Activated T-helper 1 cell treated with anti-CD3 and anti-CD28 coated beads, Interleukin-2, amount 50 U/mL, for 16 hours (primary cell): ENCODE results near the gene CPA3.

Source experiments
- DNase-seq, 2 donors: peaks; one replicate each; pipeline ENCODE4 v3.0.0-alpha.2; 2020; ENCODE audit warnings: low read depth in 1 of 2, low spot score in 1 of 2

Gene CPA3

GRCh38 chr3:148865049-148865448 lies at the start of gene CPA3:
Gene CPA3, plus strand, starts transcription at chr3:148865296. Its CDS starts 12 bp downstream, at chr3:148865308.
- no peak for DNase-seq

GRCh38 chr3:148815316-148816110 lies 49.6 kb upstream of the CPA3 start:
- DNase-seq = no peak

- DNase-seq = no peak
These were observed 48.7 kb upstream of the CPA3 start for GRCh38 chr3:148816427-148816826.

GRCh38 chr3:148816981-148817525 lies 48.0 kb upstream of the CPA3 start:
- DNase-seq = no peak

GRCh38 chr3:148820361-148821245 lies 44.5 kb upstream of the CPA3 start:
- no peak for DNase-seq

- DNase-seq = no peak
These were observed 42.1 kb upstream of the CPA3 start for GRCh38 chr3:148823026-148823425.

GRCh38 chr3:148825476-148825875 lies 39.6 kb upstream of the CPA3 start:
- no peak for DNase-seq

- no peak for DNase-seq
These were observed 37.5 kb upstream of the CPA3 start, which contains the start of gene CPB1 for GRCh38 chr3:148827585-148827984. Gene CPB1, plus strand, starts transcription at chr3:148827811. Its CDS starts 13 bp downstream, at chr3:148827824.

- no peak for DNase-seq
These were observed 36.9 kb upstream of the CPA3 start for GRCh38 chr3:148828136-148828690.

GRCh38 chr3:148829926-148830325 lies 35.2 kb upstream of the CPA3 start:
- no peak for DNase-seq

GRCh38 chr3:148833223-148833622 lies 31.9 kb upstream of the CPA3 start:
- no peak for DNase-seq

GRCh38 chr3:148839805-148840204 lies 25.3 kb upstream of the CPA3 start:
- no peak for DNase-seq

- no peak for DNase-seq
These were observed 24.6 kb upstream of the CPA3 start for GRCh38 chr3:148840451-148840850.

GRCh38 chr3:148845756-148846395 lies 19.2 kb upstream of the CPA3 start:
- DNase-seq = no peak

- no peak for DNase-seq
These were observed 17.7 kb upstream of the CPA3 start for GRCh38 chr3:148847351-148847750.

GRCh38 chr3:148848410-148848809 lies 16.7 kb upstream of the CPA3 start:
- DNase-seq = no peak

- no peak for DNase-seq
These were observed 12.7 kb upstream of the CPA3 start for GRCh38 chr3:148852271-148852992.

- DNase-seq = no peak
These were observed 12.0 kb upstream of the CPA3 start for GRCh38 chr3:148853076-148853475.

GRCh38 chr3:148854061-148854460 lies 11.0 kb upstream of the CPA3 start:
- DNase-seq = no peak

- no peak for DNase-seq
These were observed 8.7 kb upstream of the CPA3 start for GRCh38 chr3:148856384-148856783.
